Effector CD8-positive, alpha-beta T cell (primary cell): ENCODE results near the gene DSCAM.

ENCODE experiments used
- DNase-seq: peaks from one replicate; lab custom pipeline; 2025; lab: John Stamatoyannopoulos, UW

The DSCAM gene

DNA sequence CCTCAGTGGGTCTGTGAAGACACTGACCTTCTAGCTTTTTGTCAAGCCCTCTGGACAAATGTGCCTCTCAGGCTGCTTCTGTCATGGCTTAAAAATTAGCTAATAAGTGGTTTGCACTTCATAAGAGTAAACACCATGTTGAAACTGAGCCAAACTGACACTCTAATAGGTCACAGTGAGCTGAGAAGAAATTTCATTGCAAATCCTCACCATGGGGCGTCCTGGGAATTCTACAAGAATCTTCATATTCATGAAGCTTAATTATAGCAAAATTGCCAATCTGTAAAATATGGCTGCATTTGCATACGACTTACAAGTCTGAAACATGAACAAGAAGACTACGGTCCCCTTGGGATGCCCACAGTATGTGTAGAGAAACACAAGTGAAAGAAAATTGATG, 188.6 kb downstream of the DSCAM start:
- DNase-seq, result no peak

DNA sequence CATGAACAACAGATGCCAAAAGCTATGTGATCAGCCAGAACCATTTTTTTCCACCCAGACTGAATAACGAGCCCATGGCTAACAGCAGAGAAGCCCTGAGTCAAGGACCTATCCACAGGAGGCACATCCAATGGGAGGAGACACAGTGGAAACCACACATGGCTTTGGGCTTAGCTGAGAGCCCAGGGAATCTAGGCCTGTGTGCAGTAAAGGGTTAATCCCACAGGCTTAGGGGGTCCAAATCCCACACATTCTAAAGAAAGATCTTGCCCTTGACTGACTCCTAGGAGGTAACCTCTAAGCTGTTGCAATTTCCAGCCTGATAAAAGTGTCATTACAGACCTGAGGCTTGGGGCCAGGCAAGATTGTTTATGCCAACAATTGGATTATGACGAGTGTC, 194.5 kb downstream of the DSCAM start:
- no peak for DNase-seq

DNA sequence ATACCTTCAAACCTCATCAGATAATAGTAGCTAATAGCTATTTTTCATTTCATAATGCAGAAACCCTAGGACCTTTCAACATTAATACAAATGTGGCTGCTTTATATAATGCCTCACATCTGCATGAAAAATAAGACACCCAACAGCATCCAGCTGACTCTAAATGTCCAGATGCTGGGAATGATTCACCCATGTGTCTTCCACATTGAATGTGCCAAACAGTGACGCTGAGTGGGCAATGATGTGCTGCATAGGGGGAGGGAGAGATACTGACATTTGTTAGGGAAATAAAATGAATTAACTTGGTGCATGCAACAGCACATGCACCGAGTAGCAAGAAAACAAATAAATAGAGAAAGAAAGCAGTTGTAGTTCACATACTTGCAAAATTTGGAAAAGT, 199.3 kb downstream of the DSCAM start:
- DNase-seq, result no peak

DNA sequence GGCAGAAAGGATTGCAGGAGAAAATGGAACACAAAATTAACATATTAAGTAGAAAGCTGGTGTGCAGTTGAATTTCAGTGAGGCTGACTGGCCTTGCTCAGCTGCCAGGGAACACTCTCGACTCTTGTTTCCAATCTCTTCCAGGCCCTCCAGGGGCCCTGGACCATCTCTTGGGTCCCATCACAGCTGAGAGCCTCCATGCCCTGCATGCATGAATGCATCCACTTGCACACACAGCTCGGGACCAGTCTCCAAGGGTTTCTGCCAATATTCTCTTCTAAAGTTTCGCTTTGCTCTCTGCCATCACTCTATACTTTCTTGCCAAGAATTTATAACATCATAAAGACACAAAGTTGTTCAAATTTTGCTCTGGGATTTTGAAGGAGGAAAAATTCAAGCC, 200.3 kb downstream of the DSCAM start:
- DNase-seq, result no peak

DNA sequence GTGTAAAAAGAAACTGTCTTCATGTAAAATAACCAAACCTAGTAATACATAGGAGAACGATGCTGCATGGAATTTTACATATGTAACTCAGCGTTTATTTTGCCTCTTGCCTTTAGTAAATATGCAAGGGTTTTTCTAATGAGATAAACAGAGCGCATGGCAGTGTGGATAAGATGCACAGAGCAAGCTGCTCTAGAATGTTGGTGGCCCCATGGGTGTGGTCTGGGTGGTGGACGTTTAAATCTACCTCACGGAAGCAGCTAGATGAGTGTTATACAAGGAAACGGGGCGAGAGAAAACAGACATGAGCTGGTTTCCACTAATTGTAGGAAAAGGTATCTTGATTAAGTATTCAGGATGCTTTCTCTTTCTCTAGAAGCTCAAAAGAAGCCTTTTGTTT, 205.9 kb downstream of the DSCAM start:
- DNase-seq, result no peak

DNA sequence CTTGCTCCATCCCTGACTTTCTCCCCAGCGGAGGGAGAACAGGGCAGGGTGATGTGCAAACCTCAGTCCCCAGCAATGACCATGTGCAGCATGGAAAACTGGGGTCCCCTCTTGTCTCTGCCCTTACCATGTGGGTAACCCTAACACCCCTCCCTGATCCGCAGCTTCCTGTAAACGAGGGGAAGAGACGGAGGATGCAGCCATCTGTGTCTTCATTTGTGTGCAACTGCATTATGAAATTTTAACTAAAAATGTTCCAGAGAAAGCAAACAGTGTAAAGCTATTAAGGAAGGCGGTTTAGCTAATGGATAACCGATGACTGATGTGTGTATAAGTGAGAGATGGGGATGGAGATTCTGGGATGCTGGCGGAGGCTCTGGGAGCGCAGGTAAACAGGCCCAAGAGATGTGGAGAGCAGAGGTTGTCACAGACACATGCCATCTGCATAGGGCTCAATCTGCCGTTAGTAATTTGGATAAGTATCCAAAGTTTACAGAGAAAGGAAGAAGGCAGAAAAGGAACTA, 206.6 kb downstream of the DSCAM start:
- DNase-seq, result no peak

DNA sequence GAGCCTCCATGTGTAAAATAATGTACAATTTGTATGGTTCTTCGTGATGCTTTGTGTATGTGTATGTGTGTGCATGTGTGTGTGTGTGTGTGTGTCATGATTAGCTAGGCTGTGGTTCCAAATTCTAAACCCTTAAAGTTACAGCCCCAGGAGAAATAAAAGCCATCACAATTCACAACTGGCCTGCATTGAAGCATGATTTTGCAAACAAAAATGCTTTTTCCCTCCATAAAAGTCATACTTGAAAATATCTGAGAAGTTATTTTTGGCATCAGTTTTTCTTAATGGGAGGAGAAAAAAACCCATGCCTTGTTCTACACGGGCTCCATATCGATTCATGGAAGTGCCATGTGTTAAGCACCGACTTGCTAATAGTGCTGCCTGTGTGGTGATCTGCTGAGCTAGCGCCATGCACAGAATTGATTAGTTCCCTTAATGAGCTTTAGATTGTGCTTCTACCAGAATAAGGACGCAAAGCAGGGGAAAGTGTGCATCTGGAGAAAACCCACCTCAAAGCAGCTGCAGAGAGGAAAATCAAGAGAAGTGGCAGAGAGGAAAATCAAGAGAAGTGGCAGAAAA, 207.3 kb downstream of the DSCAM start:
- no peak for DNase-seq

DNA sequence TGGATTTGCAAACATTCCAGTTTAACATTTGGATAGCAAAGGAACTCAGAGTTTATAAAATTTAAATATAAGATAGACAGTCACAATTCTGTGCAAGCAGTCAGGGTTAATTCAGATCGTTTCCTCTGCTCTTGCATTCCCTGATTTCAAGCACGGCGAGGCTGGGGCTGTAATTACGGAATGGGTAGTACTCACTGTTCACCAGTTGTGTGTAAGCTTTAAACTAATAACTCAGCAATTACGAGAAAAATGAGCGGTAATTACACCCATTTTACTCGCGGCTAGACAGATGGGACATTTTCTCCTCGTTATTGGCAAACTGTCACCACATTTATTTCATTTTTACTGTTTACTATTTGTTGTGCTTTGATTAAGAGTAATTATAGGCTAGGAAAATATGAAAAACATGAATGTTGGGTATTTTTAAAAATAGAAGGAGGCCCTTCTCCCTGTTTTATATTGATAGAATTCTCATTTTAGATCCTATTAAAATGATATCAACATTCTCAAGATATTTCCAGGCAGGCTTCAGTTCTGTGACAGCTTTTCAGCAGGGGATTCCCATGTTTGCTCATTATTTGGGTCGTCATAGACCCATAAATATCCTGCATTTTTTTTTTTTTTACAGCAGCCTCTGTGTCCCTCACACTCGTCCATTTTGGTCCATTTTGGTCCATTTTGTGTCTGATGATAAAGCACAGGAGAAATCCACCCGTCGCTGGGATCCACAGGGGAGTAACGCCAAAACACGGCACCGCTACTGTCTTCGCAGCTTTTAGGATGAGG, 208.3 kb downstream of the DSCAM start:
- DNase-seq, result no peak

DNA sequence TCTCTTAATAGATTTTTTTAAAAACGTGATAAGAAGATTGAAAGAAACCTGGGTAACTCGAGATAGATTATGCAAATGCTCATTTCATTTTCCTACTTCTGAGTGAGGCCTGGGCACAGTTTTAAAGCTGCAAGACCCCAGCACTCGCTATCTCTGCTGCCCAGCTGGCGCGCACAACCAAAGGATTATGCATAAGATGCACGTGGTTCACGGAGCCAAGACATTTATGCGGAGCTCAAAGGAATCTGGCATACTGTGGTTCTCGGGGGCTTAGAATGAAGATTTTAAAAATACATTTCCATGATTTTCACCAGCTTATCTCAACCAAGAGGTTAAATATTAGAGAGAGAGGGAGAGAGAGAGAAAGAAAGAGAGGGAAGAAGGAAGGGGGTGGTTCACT, 210.9 kb downstream of the DSCAM start:
- DNase-seq, result no peak

DNA sequence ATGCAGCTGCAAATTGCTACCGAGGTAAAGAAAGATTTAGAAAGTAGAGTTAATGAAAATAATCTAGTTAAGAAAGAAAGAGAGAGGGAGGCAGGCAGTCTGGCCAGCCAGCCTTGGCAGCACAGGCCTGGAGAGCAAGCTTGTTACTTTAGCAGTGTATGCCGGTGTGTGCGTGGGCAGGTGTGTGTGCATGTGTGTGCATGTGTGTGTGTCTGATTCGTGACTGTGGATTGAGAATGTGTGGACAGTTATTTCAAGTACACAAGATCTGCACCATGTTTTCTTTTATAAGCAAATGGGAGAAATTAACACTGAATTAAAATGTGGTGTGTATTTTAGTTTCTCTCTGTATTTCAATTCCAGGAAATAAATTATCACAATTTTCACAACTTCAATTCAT, 211.6 kb downstream of the DSCAM start:
- no peak for DNase-seq

DNA sequence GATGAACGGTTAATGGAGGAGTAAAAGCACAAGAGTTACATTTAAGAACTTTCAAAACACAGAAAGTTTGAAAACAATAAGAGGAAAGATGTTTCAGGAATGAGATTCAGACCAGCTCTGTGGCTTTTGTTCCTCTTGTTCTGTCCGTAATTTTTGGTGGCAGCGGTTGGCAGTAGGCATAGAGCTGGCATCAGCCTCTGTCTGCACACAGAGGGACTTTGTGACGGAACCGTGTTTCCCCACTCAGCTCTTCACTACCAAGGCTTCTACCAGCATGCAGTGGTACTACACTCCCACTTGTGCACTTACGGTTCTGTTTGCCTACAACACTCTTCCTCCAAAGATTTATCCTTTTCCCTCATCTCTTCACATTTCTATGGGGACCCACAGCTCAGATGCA, 212.8 kb downstream of the DSCAM start:
- no peak for DNase-seq

DNA sequence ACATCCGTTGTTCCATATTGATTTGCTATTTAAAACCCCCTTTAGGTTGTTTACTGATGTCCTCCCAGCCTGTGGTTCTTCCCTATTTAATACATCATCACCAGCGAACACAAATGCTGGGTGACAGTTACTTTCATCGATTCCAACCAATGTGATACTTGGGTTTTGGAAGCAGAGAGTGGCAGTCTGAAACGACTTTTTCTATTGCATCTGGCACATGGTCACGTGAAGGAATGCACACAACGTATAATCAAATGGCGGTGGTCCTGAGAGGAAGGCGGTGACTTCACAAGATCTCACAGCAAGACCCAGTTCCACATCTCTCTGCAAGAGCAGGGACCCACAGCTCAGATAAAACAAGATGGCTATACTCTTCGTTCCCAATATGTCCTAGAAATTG, 213.9 kb downstream of the DSCAM start:
- DNase-seq, result no peak

DNA sequence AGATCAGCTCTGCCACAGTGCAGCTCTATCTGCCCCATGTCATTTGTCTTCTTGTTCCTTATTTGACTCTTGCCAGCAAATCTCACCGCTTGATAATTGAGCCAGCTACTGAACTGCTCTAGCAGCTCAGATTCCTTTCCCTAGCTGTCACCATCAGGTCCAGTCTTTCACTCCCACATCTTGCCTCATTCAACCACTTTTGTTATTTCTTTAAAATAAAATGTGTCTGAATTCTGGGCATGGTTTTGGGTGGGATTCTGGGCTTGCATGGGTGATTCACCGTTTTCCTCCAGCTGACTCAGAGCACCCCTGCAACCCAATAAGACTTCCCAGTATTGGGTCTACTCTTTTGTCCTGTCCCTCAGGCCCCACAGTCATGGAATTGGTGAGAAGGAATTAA, 215.7 kb downstream of the DSCAM start:
- no peak for DNase-seq

DNA sequence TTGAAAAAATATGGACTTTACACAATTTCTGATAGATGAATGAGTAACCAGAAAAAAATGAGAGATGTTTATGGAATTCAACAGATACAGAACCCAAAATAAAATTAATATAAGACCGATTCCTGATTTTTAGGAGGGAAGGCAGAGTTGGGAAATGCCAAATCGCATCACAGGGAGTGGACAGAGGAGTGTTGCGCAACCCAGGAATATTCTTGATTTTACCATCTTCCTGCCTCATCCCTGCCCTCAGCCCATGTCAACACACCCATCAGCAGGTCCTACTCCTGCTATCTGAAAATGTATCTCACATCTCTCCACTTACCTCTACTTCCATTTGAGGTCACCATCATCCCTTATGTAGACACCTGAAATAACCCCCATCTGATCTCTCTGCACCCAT, 221.0 kb downstream of the DSCAM start:
- DNase-seq, result no peak

DNA sequence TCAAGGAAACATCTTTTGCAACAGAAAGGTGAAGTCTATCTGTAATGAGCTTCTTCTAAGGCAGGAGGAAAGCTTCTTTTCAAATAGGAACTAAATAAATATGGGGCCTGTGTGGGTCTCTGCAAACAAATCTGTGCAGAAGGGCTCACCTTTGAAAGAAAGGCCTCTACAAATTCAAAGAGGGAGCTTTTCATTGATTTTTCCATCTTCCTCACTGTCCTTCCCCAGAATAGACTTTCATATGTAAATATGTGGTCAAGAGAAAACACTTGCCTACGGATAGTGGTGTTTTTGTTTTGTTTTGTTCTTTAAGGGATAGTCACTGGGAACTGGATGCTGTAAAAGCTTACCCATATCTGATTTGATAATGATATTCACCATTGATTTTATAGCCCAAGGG, 223.4 kb downstream of the DSCAM start:
- DNase-seq, result no peak

DNA sequence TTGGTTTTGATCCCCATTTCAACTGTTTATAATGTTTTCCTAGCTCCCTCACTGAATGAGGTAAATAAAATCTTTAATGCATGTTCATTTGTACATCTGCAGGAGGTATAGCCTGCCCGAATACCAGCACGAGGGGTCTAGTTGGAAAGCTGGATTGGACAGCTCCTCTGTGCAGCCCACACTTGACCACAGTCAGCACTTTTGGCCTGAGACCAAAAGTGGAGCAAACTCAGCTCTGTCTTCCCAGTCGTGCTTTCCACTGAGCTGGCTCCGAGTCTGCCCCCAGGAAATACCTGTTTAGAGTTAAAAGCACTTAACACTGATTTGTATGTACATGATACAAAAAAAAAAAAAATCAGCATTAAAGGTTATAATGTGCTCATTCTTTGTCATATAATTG, 224.4 kb downstream of the DSCAM start:
- DNase-seq, result no peak

DNA sequence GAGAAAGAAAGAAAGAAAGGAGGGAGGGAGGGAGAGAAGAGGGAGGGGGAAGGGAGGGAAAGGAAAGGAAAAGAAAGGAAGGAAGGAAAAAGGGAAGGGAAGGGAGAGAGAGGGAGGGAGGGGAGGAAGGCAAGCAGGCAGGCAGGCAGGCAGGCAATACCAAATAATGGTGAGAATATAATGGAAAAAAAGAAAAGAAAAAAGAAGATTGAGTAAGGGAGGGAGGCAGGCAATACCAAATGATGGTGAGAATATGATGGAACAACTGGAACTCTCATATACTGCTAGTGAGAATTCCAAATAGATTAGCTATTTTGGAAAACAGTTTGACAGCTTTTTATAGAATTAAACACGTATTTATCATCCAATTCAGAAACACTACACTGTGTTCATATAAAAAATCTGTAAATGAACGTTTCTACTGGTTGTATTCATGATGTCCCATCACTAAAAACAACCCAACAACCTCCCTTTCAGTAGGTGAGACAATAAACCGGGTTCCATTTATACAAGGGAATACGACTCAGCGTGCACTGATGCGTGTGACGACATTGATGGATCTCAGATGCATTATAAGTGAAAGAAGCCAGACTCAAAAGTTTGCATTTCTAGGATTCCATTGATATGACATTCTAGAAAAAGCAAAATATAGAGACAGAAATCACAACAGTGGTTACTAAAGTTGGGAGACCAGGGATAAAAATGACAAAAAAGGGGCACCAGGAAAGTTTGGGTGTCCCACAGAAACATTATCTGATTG, 226.4 kb downstream of the DSCAM start:
- DNase-seq, result no peak

DNA sequence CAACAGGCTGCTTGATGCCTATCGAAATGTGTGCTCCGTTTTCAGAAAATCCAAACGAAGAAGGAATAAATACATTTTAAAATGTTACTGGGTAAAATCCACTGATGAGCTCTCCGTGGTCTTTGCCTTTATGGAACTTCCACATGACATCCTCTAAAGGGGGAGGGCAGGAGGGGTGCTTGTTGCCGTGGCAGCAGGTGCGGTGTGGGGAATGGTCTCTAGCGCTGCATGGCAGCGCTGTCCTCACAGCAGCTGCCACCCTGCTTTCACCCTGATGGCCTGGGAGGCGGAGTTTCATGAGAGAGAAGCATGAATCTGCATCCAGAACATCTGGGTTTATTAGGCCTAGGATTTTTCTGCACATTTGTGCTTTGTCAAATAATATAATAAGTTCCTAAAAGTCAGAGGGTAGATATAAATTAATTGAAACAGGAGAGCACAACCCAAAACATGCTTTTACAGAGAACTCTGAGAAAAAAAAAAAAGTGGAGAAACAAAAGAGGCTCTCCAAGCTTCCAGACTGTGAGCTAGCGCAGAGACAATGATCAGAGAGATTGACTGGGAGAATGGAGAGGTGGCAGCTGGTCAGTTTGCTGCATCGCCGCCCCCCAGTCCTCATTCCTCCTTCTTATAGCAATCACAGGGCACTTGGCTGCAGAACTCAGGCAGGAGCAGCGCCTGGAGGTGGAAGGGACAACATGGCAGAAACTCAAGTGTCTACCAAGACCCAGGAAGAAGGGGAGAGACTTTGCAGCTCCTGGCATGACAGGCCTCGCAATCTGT, 228.6 kb downstream of the DSCAM start:
- no peak for DNase-seq

DNA sequence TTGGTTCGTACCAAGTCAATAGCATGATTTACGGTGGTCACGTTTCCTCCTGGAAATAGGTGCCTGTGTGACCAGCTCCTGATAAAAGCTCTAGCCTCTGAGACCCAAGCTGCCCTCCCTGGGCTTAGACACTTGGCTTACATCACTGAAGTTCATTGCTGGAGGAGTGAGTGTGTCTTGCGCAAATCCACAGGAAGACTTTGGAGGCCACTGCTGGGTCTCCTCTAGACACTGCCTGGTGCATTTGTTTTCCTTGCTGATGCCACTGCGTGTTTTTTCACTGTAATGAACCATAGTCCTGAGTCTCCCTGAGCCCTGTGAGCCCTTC, 230.6 kb downstream of the DSCAM start:
- no peak for DNase-seq

DNA sequence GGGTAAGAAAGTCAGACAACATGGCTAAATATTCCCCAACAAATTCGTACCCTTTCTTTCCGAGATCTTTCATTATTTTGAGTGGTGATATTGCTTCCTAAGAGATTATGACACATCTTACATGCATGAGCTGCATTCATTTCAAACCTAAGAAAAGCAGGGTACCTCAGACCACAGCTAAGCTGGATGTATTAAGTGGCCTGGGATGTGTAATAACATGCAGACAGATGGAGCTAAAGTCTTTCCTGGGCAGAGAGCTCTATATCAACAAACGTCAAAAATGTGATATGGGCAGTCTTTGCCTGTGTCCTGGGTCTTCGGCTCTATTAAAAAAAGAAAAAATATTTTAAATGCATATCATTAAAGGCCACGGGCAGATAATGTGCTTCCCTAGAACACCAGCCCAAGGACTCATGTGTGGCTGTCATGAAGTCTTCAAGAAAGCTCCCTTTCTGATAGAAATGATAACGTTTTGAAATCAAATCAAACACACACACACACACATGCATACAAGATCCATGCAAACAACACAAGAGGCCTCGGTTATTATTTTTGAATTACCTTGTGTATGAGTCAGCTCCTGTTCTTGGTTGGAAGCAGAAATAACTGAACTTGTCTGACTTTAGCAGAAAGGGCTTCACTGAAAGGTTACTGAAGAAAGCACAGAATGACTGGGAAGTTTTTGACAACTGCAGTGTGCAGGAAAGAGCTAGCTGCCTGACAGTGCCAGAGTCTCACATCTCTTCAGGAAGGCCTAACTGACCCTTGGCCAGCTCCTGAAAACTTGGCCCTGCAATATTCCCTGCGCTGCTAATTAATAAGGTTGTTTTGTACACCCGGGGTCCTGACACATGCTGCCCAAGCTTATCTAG, 231.2 kb downstream of the DSCAM start:
- no peak for DNase-seq

DNA sequence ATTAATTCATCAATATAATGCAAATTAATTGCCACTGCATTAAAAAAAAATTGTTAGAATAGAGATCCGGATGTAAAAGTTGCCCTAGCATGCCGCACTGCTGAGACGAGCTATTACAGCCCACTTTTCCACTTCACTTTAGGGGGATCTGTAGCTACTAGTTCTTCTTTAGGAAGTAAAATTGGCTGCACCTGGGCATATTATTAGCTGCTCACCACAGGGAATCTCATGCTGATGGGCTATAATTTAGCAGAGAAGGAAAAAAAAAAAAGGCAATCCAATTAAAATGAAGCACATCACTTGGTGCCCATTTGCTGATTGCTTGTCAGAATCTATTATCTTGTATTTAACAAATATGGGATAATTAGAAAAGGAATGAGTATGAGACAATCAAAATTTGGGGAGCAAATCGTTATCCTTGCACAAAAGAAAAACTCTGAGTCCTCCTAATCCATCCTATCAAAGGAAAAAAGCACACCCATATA, 233.4 kb downstream of the DSCAM start:
- no peak for DNase-seq
